AG04450 (cell line): Measurements from ENCODE around the gene RGMB. TPM values are rescaled to one million over a fixed set of nuclear protein-coding genes. Genes with fewer than 3 reads are reported as not detected.

ENCODE experiments used
- CTCF ChIA-PET: fragments of 300-600, 350-600 bp; formaldehyde crosslinking; extraction: SDS; loops from one replicate; lab custom pipeline; 2022; ENCODE audit warnings: antibody characterized with exemption, inconsistent platforms; lab: Charles Lee
- POLR2A ChIA-PET: fragments of 350-600 bp; formaldehyde crosslinking; extraction: SDS; loops from one replicate; lab custom pipeline; 2021; ENCODE audit warnings: antibody characterized with exemption, inconsistent platforms; lab: Yijun Ruan, JAX
- DNase-seq: peaks from one replicate; pipeline ENCODE4 v3.0.0-alpha.2; 2011; ENCODE audit warnings: low read depth, low spot score
- H3K27ac ChIP-seq: one replicate; pipeline ENCODE4 v1.5.1; 2012; ENCODE audit warnings: low read depth, low read length, control low read depth
- H3K27me3 ChIP-seq: one replicate; pipeline ENCODE4 v1.6.0; 2012; ENCODE audit warnings: low read length; ENCODE audit not compliant: control insufficient read depth, insufficient read depth
- H3K4me3 ChIP-seq: 2 replicates; pipeline ENCODE4 v1.5.1; 2011; ENCODE audit warnings: mild to moderate bottlenecking, low read depth, low read length, control low read depth
- H3K9me3 ChIP-seq: 2 replicates; pipeline ENCODE4 v1.5.1; 2012; ENCODE audit warnings: low read length; ENCODE audit not compliant: control insufficient read depth, insufficient read depth
- CTCF ChIP-seq: IDR thresholded peaks from 2 replicates; pipeline ENCODE4 v1.5.1; 2011; ENCODE audit warnings: low read depth, low read length, control low read depth, inconsistent platforms
- polyA plus RNA-seq: library from polyadenylated mRNA; depleted of rRNA; stranded (reverse); fragments of >200 nt; gene quantifications from 2 replicates; pipeline ENCODE4 v1.2.3, GENCODE V29; 2011

Gene RGMB
- polyA plus RNA-seq, 1 experiment = 53.6 TPM

GRCh38 chr5:98783051-98783649, 9.7 kb downstream of the RGMB start:
- Histone ChIP-seq H3K9me3 (no peaks in the 10 kb centered on the region), H3K27me3 (no peaks in the 10 kb centered on the region), H3K27ac (no peak overlapping the region), H3K4me3 (no peak overlapping the region)
- DNase-seq = no peak
- no peak for TF ChIP-seq CTCF
- POLR2A ChIA-PET = no interaction called here
- CTCF ChIA-PET = interaction anchor here (1.4 to 1.5 kb wide), 2 partner anchors 12 to 13 kb away, joined by 7 to 8 read pairs; no protein-coding TSS in a partner anchor

GRCh38 chr5:98784411-98784810, 10.9 kb downstream of the RGMB start:
- ChIA-PET CTCF (interaction anchor here (1.5 to 4.5 kb wide), 2 partner anchors 12 to 13 kb away, joined by 7 to 28 read pairs; no protein-coding TSS in a partner anchor), POLR2A (interaction anchor here (0.8 kb wide), 1 partner anchor 12 kb away, joined by 3 read pairs; no protein-coding TSS in a partner anchor)
- no peaks in the 10 kb centered on the region for H3K9me3 ChIP-seq
- no peak for TF ChIP-seq CTCF
- H3K27me3 ChIP-seq = no peaks in the 10 kb centered on the region
- H3K4me3 ChIP-seq = no peak overlapping the region
- no peak overlapping the region for H3K27ac ChIP-seq
- DNase-seq = no peak

GRCh38 chr5:98785244-98785643, 11.8 kb downstream of the RGMB start:
- Histone ChIP-seq H3K9me3 (no peaks in the 10 kb centered on the region), H3K4me3 (no peak overlapping the region), H3K27ac (peak overlapping the region; percentile 32), H3K27me3 (no peaks in the 10 kb centered on the region)
- no peak for DNase-seq
- ChIA-PET CTCF (interaction anchor here (0.6 to 4.5 kb wide), 4 partner anchors 9 to 454 kb away, joined by 6 to 28 read pairs (median 9); no protein-coding TSS in a partner anchor), POLR2A (no interaction called here)
- TF ChIP-seq CTCF = no peak

- no peak for TF ChIP-seq CTCF
- ChIA-PET POLR2A (interaction anchor here (0.6 kb wide), 1 partner anchor 9 kb away, joined by 3 read pairs; no protein-coding TSS in a partner anchor), CTCF (interaction anchor here (1.1 to 4.5 kb wide), 4 partner anchors 10 to 1556 kb away, joined by 4 to 28 read pairs (median 6); no protein-coding TSS in a partner anchor)
- no peak for DNase-seq
- H3K27ac ChIP-seq = no peak overlapping the region
- H3K4me3 ChIP-seq = no peak overlapping the region
- no peaks in the 10 kb centered on the region for H3K27me3 ChIP-seq
- H3K9me3 ChIP-seq = no peaks in the 10 kb centered on the region
Measured at GRCh38 chr5:98786191-98786853, 12.9 kb downstream of the RGMB start.
